Left ventricle myocardium superior (tissue), 1 donor: ENCODE data around the gene DMXL1. TPM values are rescaled to one million over a fixed set of nuclear protein-coding genes. Genes with fewer than 3 reads are reported as not detected.

ENCODE experiments used
- microRNA-seq: library from miRNA; unstranded; fragments of <30 nt; microRNA quantifications from one replicate; pipeline ENCODE4 v1.2.0, GENCODE V29; 2020; ENCODE audit warnings: borderline number of aligned reads
- total RNA-seq: library from RNA; stranded (reverse); fragmentation: NEBNext Ultra II Directional; extraction: Animal tissue kit (Norgen Biotek cat#: 25700); gene quantifications from one replicate; pipeline ENCODE4 v1.2.1, GENCODE V29; 2021
- donor health status: DM: no; HTN: yes; CAD: no; lungs with severe emphysema.

The DMXL1 gene
- total RNA-seq, 1 donor from 2014 or later: 23.6 TPM

Small RNA genes within 50 kb of the gene (microRNA-seq; reads per million reads assigned to microRNA genes)
- gene MIR5706: not detected

Other genes starting within 250 kb of the DMXL1 start
- 15.0 TPM for gene DTWD2, start 82.5 kb upstream of the DMXL1 start, total RNA-seq